Activated CD4-positive, CD25-positive, alpha-beta regulatory T cell treated with anti-CD3 and anti-CD28 coated beads, Interleukin-2, amount 50 U/mL, for 16 hours (primary cell): ENCODE measurements around the gene GPHA2.
A peak's percentile ranks its signal among the peaks of the same experiment; 100 is the strongest.

ENCODE experiments used
- DNase-seq: peaks from one replicate; pipeline ENCODE4 v3.0.0-alpha.2; 2020; ENCODE audit warnings: low read depth, low spot score

Gene GPHA2

DNA sequence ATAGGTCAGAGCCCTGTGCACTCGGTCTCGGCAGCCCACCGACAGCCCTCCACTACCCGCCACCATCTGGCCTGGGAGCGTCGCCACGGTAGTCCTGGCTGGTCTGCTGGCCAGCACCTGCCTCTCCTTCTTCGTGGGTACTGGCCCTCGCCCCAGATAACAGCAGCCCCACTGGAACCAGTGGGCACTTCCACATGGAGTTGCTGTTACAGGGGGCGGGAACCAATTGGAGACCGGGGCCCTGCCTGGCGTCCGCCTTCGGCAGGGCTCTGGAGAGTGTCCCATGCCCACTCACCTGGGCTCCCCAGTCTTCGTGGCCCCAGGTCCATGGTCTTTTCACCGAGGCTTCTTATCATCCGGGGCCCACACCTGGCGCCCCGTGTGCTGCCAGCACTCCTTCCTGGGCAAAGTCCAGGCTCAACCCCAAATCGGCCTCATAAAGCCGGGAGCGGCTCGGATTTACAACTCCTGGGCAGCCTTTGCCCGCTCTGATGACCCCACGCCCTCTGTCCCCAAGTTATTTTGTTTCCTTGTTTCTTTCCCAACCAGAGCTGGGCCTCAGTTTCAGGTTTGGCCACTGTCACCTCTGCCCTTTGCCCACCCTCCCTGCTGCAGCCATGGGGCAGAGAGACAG is 44.4 kb downstream of the GPHA2 start:
- no peak for DNase-seq

DNA sequence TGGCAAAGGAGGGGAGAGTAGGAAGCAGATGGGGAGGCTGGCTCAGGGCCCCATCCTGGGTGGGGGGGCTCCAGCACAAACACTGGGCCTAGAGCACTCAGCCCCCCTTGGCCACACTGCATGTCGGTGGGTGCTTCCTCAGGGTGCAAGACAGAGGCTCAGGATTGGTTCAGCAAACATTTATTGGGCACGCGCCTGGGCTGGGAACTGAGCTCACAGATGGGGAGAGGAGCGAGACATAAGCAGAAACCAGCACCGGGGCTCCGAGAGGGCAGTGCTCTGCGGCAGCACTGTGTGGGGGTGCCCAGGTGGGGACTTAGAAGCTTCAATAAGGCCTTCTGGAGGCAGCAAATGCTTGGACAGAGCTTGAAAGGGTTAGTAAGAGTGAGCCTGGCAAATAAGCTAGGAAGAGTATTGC is 45.2 kb downstream of the GPHA2 start:
- no peak for DNase-seq

DNA sequence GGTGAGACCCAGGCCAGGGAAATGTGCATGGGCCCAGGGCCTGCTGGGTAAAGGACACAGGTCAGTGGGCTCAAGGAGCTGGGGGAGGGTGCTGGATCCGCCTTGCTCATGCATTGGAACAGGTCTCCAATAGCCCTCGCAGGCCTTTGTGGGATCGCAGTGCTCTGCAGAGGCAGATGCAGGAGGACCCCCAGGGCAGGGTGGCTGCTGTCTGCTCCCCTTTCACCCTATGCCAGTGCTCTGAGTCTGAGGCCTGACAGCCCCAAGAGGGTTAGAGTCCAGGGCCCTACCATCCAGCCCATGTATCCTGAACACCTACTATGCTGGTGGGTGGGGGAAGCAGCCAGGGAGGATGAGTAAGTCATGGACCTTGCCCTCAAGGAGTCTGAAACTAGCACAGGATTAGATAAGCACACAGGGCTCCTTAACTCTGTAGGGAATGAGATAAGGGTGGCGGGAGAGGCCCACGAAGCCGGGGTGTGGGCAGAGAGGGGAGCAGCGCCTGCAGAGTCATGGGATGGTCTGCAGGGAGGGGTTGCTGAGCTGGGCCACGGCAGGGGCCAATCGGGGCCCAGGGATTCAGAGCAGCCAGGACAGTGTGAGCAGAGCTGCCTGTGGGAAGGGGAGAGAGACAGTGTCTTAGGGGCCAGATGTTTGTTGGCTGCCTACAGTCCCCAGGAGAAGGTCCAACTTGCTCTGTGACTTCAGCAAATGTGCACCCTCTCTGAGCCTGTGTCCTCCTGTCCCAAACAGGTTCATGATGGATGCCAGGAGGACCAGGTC is 46.8 kb downstream of the GPHA2 start:
- DNase-seq, result no peak

DNA sequence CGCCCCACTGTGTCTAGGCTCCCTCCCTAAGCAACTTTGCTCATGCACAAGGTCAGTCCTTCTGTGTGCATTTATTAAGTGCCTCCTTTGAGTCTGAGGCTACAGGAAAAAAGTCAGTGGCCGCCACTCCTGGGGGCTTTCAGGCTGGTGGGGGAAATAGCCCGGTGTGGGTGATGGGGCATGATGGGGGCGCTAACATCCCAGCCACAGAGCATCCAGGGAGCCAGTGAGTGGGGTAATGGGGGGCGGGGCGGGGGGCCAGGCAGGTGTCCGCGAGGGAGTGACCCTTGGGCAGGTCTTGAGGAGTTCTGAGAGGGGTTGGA is 47.3 kb downstream of the GPHA2 start:
- no peak for DNase-seq

DNA sequence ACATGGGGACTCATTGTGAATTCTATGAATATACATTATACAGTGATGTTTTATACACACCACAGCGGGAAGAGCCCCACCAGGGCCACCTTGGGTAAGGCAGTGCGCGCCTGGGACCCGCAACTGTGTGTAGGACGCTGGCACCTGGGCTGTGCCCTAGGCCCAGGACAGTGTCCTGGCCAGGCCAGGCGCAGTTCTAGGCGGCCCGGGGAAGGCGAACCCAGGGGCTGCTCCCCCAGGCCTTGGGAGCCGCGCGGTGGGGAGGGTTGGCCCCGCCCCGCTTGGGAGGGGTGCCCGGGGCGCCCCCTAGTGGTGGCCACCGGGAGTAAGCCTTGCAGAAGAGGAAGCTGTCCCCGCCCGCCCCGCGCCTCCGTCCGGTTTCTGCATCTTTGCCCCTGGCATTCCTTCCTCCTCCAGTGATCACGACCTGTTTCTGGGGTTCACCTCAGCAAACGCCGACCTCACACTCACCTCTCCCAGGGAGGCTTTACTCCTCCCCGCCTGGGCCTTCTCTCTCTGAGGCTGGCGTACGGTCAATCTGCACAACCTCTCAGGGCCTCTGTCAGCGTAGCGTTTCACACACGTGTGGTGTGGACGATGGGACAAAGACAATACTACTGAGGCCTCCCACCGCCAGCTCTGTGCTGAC is 47.8 kb downstream of the GPHA2 start:
- peak; percentile 68 for DNase-seq

DNA sequence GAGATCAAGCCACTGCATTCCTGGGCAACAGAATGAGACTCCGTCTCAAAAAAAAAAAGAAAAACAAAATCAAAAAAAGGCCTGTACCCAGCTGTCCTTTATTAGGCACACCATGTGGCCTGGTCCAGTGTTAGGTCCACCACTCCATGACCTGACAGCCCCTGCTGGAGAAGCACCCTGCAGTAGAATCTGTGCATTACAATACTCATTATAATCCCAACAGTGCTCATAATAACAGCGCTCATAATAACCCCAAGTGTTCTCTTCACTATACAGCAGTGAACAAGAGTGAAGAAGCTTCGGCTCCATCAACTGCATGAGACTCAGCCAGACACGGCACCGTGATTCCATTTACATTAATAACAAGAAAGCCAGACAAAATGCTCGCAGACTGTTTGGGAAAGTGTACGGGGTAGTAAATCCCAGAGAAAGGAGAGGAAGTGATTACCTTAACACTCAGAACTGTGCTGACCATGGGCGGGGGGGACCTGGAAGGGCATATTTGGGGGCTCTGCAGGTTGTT is 48.4 kb downstream of the GPHA2 start:
- no peak for DNase-seq

DNA sequence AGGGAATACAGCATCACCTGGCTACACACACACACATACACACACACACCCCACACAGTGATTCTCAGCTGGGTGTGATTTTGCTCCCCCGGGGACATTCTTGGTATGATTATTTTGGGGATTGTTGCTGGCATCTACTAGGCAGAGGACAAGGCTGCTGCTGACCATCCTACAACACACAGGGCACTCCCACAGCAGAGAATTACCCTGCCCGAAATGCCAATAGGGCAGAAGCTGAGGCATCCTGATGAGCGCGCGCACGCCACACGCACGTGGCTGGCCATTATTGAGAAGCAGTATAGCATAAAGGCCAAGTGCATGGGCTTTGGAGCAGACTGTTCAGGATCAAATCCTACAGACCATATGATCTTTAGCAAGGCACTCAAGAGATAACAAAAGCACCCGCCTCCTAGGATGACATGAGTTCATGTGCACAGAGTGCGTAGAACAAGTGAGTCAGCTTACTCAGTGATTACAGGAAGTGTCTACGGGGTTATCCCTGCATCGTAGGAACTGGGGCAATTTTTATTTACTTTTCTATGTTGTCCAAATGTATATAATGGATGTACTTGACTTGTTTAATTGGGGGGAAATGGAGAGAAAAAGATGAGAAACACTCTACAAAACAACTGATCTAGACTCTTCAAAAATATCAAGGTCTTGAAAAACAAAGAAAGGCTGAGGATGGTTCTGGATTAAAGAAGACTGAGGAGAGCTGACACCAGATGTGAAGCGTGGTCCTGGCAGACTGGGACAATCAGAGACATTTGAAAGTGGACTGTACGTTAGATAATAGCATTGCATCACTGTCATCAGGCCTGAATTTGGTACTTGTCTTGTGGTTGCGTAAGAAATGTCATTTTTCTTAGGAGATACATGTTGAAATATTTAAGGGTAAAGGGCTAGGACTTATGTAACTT is 50.1 kb downstream of the GPHA2 start:
- DNase-seq, result no peak
